Measurements from ENCODE around the gene SUGCT.

SUGCT gene

GRCh38 chr7:40526951-40527715 is 392.3 kb downstream of the SUGCT start:
- no peak for DNase-seq (ENCODE audit: low spot score)

DNA sequence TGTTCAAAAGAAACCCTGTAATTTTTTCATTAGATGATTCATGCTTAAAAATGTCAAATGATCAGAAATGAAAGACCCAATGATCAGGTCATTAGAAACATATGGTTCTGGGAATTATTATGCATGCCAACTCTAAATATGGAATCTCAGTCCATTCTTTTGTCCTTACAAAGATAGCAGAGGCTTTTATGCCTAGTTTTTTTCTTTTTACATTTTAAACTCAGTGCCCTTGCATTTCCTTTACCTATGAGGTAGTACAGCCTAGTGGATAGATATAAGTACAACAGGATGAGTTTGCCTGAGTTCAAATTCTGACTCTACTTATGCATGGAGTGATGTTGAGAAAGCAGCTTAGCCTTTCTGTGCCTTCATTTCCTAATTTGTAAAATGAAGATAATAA is 392.9 kb downstream of the SUGCT start:
- no peak for DNase-seq (ENCODE audit: low spot score)

DNA sequence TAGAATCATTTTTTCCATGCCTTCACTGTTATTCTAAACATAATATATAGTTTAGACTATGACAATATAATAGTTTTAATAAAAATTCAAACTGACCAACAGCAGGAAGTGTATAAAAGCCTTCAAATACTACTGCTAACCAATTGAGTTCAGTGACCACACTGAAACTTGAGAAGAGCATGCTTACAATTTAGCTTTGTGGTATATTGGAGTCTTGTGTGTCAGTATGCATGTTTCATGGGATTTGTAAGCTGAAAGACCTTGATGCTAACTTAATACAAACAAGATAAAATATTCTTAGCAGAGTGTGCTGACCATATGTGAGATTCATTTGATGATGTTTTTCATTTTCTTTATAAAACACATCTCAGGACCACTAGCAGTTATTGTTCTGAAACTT is 395.5 kb downstream of the SUGCT start:
- DNase-seq (ENCODE audit: low spot score), result no peak

DNA sequence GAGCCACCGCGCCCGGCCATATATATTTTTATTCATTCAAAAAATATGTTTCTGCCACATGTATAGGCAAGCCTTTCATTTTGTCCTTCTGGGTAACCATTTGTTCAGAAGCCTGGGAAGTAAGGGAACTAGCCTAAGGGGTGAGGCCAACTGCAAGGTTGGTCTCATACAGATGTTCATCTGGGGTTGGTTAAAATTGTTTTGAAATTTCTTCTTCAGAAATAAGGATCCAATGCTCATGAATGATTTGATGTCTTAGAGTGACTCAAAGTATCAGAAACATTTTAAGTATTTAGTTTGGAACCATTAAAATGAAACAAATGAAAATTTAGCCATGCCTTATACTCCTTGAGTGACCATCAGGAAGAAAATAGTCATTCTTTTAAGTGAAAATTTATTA is 397.2 kb downstream of the SUGCT start:
- no peak for DNase-seq (ENCODE audit: low spot score)

GRCh38 chr7:40535678-40536077 is 400.9 kb downstream of the SUGCT start:
- DNase-seq (ENCODE audit: low spot score), result no peak

- DNase-seq (ENCODE audit: low spot score), result no peak
These were observed 401.6 kb downstream of the SUGCT start for GRCh38 chr7:40536421-40536820.

DNA sequence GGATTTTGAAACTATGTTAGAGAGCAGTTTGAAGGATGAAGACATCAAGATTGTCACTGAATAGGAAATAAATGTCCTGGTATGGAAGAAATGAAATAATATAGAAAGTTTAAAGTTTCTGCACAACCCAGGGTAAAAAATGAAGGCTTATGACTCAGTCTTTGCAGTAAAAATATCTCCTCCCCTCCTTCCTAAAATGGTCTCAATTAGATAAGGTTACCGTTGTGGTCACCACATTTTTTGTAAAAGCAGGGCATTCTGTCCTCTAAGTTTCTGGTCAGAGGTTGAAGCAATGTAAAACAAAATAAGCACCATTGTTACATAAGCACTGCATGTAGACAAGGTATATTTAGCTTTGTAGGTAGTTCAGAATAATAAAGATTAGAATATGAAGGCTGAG is 403.5 kb downstream of the SUGCT start:
- no peak for DNase-seq (ENCODE audit: low spot score)

DNA sequence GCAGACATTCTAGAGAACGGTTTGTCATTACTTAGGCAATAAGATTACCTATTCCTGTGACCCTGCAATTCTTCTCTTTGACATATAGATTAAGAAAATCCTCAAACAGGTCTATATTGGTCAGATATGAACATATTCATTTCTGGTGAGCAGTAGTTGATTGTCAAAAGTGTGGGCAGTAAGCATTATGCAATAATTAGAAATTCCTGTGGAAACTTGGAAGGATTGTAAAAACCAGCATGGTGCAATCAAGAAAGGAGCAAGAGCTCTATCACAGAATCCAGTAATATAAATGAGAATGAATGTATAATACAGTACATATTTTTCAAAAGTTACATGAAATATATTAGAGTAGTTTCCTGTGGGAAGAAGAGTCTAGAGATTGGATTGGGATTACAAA is 406.5 kb downstream of the SUGCT start:
- no peak for DNase-seq (ENCODE audit: low spot score)

GRCh38 chr7:40542982-40543741 is 408.4 kb downstream of the SUGCT start:
- no peak for DNase-seq (ENCODE audit: low spot score)

- DNase-seq (ENCODE audit: low spot score), result no peak
These were observed 409.5 kb downstream of the SUGCT start for GRCh38 chr7:40544221-40544723.

- no peak for DNase-seq (ENCODE audit: low spot score)
These were observed 410.1 kb downstream of the SUGCT start for GRCh38 chr7:40544871-40545303.

DNA sequence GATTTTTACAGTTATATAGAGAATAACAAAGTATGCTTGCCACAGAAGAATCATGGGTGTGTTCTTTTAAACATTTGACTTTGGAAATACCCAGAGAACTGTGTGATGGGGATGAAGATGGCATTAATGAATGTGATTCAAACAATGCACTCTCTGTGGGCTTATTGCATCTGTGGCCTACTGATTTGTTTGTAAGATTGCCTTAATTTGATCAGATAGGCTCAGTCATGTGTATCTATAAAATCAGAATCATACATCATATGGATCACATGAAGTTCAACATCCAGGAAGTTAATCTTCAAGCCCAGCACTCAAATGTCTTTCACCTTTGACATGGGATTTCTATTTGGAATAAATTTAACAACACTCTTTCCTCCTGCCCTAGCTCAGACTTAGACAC is 410.9 kb downstream of the SUGCT start:
- no peak for DNase-seq (ENCODE audit: low spot score)

DNA sequence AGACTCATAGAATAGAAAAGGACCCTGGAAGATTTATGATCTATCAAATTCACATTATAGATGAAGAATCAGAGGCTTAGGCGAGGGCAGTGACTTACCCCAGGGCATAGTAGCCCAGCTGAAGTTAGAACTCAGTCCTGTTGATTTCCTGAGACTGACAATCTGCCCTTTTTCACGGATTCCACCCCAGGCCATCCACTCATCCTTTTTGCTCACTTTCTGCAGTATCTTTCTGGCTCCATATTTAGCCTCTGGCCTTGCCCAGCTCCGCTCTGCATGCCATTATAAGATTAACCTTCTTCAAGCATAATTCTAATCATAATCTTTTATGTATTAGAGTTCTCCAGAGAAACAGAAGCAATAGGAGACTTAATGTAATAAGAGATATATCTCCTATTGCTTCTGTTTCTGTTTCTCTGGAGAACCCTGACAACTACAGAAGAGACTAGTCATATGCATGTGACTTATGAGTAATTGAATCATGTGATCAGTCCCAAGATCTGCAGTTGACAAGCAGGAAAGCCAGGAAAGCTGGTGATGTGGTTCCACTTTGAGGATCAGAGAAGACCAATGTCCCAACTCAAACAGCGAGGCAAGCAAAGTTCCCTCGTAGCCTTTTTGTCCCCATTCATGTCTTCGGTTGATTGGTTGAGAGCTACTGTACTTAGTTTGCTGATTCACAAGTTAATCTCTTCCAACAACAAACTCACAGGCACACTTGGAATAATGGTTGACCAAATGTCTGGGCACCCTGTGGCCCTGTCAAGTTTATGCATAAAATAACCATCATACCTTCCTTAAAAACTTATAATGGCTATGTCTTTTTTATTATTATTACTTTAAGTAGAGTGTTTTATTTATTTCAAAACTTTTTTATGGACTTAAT is 412.1 kb downstream of the SUGCT start:
- DNase-seq (ENCODE audit: low spot score), result peak; percentile 29

- peak; percentile 23 for DNase-seq (ENCODE audit: low spot score)
These were observed 414.7 kb downstream of the SUGCT start for GRCh38 chr7:40549372-40550039.

GRCh38 chr7:40551685-40552576 is 417.1 kb downstream of the SUGCT start:
- DNase-seq (ENCODE audit: low spot score), result peak; percentile 53

DNA sequence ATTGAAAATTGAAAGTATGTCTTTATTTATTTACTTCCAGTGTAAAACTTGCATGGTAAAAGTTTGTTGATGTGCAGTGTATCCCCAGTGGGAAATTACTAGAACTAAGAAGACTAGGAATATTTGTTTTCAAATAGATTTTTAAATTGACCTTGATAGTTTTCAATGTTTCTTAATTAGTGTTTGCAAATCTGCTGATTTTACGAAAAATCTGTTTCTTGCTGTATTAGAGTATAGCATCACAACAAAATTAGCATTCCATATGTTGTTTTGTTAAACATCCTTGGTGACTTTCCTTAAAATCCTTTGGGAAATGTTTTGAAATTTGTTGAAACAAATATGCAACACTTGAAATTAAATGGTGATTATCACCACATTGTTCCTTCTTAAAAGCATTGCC is 425.9 kb downstream of the SUGCT start:
- no peak for DNase-seq (ENCODE audit: low spot score)

- no peak for DNase-seq (ENCODE audit: low spot score)
These were observed 432.1 kb downstream of the SUGCT start for GRCh38 chr7:40566879-40567278.

DNA sequence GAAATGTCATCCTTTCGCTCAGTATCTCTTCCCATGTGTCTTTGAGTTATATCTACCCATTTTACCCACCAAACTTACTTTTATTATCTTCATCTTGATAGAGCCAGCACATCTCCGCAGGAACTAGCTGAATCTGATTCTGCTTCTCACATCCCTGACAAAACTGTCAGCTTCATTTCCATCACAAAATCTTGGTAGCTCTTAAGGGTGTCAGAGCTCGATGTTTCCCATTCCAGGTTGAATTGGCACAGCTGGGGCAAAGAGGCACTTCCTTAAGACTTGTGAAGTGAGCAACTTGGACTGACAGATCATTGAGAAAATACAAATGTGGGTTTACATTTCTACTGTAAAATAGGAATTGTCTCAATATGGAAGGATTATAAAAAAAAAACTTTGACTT is 434.5 kb downstream of the SUGCT start:
- no peak for DNase-seq (ENCODE audit: low spot score)

DNA sequence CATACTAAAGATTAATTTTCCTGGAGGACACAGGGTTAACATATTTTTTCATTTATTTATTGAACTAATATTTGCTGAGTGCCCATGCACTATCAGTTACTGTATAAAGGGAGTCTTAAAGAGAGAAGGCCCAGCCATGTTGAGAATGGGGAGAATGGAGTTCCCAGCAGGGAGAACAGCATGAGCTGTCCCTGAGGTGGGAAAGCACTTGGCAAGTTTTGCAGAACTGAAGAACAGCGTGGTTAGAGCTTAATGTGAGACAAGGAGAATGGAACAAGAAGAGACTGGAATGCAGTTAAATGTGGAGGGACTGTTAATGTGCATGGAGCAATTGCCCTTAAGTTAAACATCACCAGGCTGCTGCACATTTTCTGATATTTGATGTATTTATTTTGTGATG is 435.4 kb downstream of the SUGCT start:
- DNase-seq (ENCODE audit: low spot score), result no peak

GRCh38 chr7:40571796-40572195 is 437.0 kb downstream of the SUGCT start:
- peak; percentile 21 for DNase-seq (ENCODE audit: low spot score)
